GM12864 (cell line): ENCODE results near the gene VPS13D.
"Not testable (repeated sequence)": the region's sequence is repeated elsewhere in the genome, so short reads cannot be mapped to it uniquely, and the experiment has no call there.

Experiments
- DNase-seq: peaks from one replicate; pipeline ENCODE4 v3.0.0-alpha.2; 2011; ENCODE audit warnings: low read depth
- H3K4me3 ChIP-seq: 2 replicates; pipeline ENCODE4 v1.5.1; 2011; ENCODE audit warnings: mild to moderate bottlenecking, low read depth, low read length, control low read depth
- CTCF ChIP-seq: IDR thresholded peaks from 2 replicates; pipeline ENCODE4 v1.5.1; 2011; ENCODE audit warnings: low read depth, mild to moderate bottlenecking, moderate library complexity, low read length, control low read depth, inconsistent platforms; ENCODE audit errors: missing control alignments

VPS13D gene

GRCh38 chr1:12536023-12536639 lies 306.3 kb downstream of the VPS13D start:
- H3K4me3 ChIP-seq = no peak overlapping the region
- DNase-seq = no peak
- no peak for TF ChIP-seq CTCF

DNA sequence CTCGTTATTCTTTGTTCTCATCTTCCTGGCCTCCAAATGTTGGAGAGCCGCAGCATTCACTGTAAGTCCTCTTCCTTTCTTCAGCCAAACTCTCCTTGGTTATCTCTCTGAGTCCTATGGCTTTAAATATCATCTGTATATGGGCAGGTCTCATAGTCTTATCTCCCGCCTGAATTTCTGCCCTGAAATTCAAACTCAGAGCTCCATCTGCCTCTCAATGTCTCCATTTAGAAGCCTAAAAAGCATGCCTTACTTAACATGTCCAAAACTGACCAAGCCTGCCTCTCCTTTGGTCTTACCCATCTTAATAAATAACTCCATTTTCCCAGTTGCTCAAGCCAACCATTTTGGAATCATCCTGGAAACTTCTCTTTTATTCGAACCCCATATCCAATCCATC lies 307.5 kb downstream of the VPS13D start:
- no peak overlapping the region for H3K4me3 ChIP-seq
- no peak for TF ChIP-seq CTCF
- DNase-seq = no peak

- H3K4me3 ChIP-seq = no peak overlapping the region
- TF ChIP-seq CTCF = no peak
- no peak for DNase-seq
Observed at GRCh38 chr1:12537906-12538461, 308.2 kb downstream of the VPS13D start.

- not testable (repeated sequence) for H3K4me3 ChIP-seq, DNase-seq
Observed at GRCh38 chr1:12538536-12538935, 308.7 kb downstream of the VPS13D start.

DNA sequence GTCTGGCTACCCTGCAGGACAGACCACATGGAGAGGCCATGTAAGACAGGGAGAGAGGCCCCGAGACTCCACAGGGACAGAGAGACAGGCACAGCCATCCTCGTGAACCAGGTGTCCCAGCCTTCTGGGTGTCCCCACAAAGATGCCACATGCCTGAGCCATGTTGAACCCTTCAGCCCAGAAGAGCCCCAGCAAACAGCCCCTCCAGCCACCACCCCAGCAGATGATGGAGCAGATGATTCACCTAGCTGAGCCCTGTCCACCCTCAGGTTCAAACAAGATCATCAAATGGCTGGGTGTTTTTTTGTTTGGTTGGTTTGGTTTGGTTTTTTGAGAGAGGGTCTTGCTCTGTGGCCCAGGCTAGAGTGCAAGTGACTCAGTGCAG lies 309.5 kb downstream of the VPS13D start:
- no peak for DNase-seq
- no peak overlapping the region for H3K4me3 ChIP-seq
- no peak for TF ChIP-seq CTCF

DNA sequence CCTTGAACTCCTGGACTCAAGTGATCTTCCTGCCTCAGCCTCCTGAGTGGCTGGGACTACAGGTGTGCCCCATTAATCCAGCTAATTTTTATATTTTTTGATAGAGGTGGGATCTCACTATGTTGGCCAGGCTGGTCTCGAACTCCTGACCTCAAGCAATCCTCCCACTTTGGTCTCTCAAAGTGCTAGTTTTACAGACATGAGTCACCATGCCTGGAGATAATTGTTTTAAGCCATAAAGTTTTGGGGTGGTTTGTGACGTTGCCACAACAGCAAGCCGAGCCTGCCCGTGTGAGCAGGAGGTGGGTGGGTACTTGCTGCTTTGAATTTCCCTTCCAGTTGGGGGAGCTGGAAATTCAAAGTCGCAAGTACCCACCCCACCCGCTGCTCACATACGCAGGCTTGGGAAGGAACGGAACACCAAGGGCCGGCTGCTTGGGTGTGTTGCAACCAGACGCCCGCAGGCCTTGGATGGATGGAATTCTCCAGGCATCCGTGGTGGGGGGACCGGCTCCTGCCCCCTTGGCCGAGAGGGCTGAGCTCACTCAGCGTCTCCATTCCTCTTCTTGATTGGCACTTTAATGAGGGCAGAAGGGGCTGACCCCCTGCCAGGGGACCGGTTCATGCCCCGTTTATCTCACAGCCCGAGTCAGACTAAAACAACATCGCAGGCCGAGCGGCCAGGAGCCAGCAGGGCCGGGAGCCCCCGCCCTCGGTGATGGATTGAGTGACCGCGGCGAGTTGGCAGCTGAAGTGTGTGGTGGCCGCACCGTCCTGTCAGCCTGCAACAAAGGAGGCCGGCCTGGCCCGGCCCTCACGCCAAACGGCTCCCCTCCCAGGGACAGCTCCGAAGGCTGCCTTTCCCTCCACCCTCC lies 310.1 kb downstream of the VPS13D start:
- TF ChIP-seq CTCF = no peak
- H3K4me3 ChIP-seq = no peak overlapping the region
- no peak for DNase-seq

DNA sequence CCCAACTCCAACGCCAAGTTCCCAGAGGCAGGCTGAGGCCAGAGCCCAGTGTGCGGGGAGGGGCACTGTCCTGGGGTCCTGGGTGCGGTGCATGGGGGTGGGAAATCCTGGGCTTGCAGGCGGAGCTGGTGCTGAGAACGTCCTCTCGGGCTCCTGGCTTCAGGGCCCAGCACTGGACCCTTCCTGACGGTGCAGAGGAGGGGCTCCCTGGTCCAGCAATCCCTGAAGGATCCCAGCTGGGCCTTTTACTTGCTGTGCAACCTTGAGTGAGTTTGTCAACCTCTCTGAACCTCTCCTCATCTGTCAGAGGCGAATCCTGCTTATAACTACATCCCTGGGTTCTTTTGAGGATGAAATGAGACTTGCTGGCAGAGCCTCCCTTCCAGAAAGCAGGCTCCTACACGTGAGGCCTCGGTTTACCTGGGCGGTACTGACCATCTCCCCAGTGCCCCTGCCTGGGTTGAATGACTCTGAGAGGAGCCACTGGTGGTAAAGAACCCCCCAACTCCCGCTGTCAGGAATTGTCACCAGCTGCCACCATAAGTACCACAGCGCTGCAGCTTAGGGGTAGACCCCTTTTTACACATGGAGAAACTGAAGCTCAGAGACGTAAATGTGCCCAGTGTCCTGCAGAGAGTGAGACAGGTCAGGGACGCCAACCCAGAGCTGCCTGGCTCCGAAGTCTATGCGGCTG lies 310.9 kb downstream of the VPS13D start:
- no peak for TF ChIP-seq CTCF
- H3K4me3 ChIP-seq = no peak overlapping the region

More for the DNA sequence above, 310.9 kb downstream of the VPS13D start:
- no peak for DNase-seq
